Panc1 (cell line): Measurements from ENCODE around the gene DLG5. TPM values are rescaled to one million over a fixed set of nuclear protein-coding genes. Genes with fewer than 3 reads are reported as not detected.

ENCODE experiments used
- ATAC-seq: fragments of 200-7000 bp; cut with Tn5 transposase; 2 replicates; pipeline ENCODE4 v1.9.1; 2020; ENCODE audit warnings: mild to moderate bottlenecking, moderate library complexity
- BruUV-seq: library from RNA; stranded (reverse); fragments of 400-500 nt; replicated peaks from 2 replicates; lab custom pipeline; 2021; lab: Mats Ljungman, UMichigan
- CTCF ChIA-PET: fragments of 300-600 bp; sonication (Branson Sonifier 250); formaldehyde crosslinking; loops from one replicate; lab custom pipeline; 2022; ENCODE audit warnings: antibody characterized with exemption; lab: Charles Lee
- POLR2A ChIA-PET: fragments of 300-600 bp; sonication (Branson Sonifier 250); formaldehyde crosslinking; loops from one replicate; lab custom pipeline; 2022; ENCODE audit warnings: antibody characterized with exemption; lab: Charles Lee
- DNase-seq: peaks from one replicate; pipeline ENCODE4 v3.0.0-alpha.2; 2010; ENCODE audit warnings: low read depth, low spot score
- H3K27ac ChIP-seq: 2 replicates; pipeline ENCODE4 v1.5.1; 2011; ENCODE audit warnings: mild to moderate bottlenecking, low read length, inconsistent platforms
- H3K27me3 ChIP-seq: fragments of 200-500 bp; sonication (Bioruptor generic); 2 replicates; pipeline ENCODE4 v1.6.0; 2014; ENCODE audit warnings: low read length, inconsistent platforms; ENCODE audit not compliant: control insufficient read depth, insufficient read depth
- H3K36me3 ChIP-seq: fragments of 200-500 bp; sonication (Bioruptor generic); 2 replicates; pipeline ENCODE4 v1.5.1; 2014; ENCODE audit warnings: inconsistent platforms, mild to moderate bottlenecking, low read length, moderate library complexity; ENCODE audit not compliant: control insufficient read depth, insufficient read depth
- H3K4me1 ChIP-seq: 2 replicates; pipeline ENCODE4 v1.5.1; 2011; ENCODE audit warnings: inconsistent platforms, mild to moderate bottlenecking, low read length, moderate library complexity; ENCODE audit not compliant: control insufficient read depth, insufficient read depth
- H3K4me3 ChIP-seq, 2 experiments: 2 replicates each; pipeline ENCODE4 v1.5.1; 2011 to 2012; ENCODE audit warnings: low read depth in 2 of 2, low read length in 2 of 2, mild to moderate bottlenecking in 2 of 2, inconsistent platforms in 1 of 2, moderate library complexity in 1 of 2
- H3K9me3 ChIP-seq: fragments of 200-500 bp; sonication (Bioruptor generic); 2 replicates; pipeline ENCODE4 v1.5.1; 2014; ENCODE audit warnings: low read depth, mild to moderate bottlenecking, inconsistent platforms, low read length, moderate library complexity; ENCODE audit not compliant: control insufficient read depth, insufficient read depth
- CTCF ChIP-seq: fragments of 450-650 bp; IDR thresholded peaks from 2 replicates; pipeline ENCODE4 v1.5.1; 2017; ENCODE audit warnings: mild to moderate bottlenecking
- POLR2AphosphoS5 ChIP-seq: IDR thresholded peaks from 2 replicates; pipeline ENCODE4 v1.6.1; 2012; ENCODE audit warnings: mild to moderate bottlenecking, low read depth, low read length, moderate library complexity
- REST ChIP-seq, 2 experiments: IDR thresholded peaks; 2 replicates each; pipeline ENCODE4 v1.6.1; 2011 to 2012; ENCODE audit warnings: low read depth in 2 of 2, control low read depth in 1 of 2, low read length in 1 of 2, mild to moderate bottlenecking in 1 of 2, moderate library complexity in 1 of 2; ENCODE audit not compliant: insufficient read depth in 1 of 2
- SIN3A ChIP-seq: IDR thresholded peaks from 2 replicates; pipeline ENCODE4 v1.6.1; 2012; ENCODE audit warnings: low read depth, mild to moderate bottlenecking, low read length, moderate library complexity, borderline replicate concordance; ENCODE audit not compliant: insufficient read depth
- TCF7L2 ChIP-seq: IDR thresholded peaks from 2 replicates; pipeline ENCODE4 v1.6.1; 2011; ENCODE audit warnings: mild to moderate bottlenecking, low read depth, low read length, inconsistent platforms
- in situ Hi-C: cut with HindIII; loops from 2 replicates; pipeline ENCODE4 v1.10.0; 2016; ENCODE audit warnings: low sequenced_read_pairs, low pct_unique_long_range_greater_than_20kb
- intact Hi-C: fragments of 100-400 bp; cut with micrococcal nuclease; formaldehyde crosslinking; loops from one replicate; pipeline ENCODE4 v1.10.0; 2022; ENCODE audit not compliant: unreplicated experiment
- total RNA-seq: library from RNA; stranded (reverse); gene quantifications from one replicate; pipeline ENCODE4 v1.2.1, GENCODE V29; 2021; ENCODE audit not compliant: unreplicated experiment

The DLG5 gene
- total RNA-seq, 1 experiment from 2014 or later = 85.6 TPM

GRCh38 chr10:77810446-77811335 is 115.9 kb downstream of the DLG5 start:
- no peaks in the 10 kb centered on the region; the same call in 1 of the 2 replicates for H3K36me3 ChIP-seq
- no TSS peak for BruUV-seq
- no peaks in the 10 kb centered on the region for H3K27me3 ChIP-seq
- POLR2A ChIA-PET = no interaction called here
- intact Hi-C loops (no loop called here), in situ Hi-C loops (no loop called here)
- H3K9me3 ChIP-seq = no peaks in the 10 kb centered on the region
- no peak overlapping the region for H3K27ac ChIP-seq
- DNase-seq (no peak), ATAC-seq (0 out of 2 replicates have a peak, but pooled peaks have one; percentile 24)
- no peak overlapping the region for H3K4me3 ChIP-seq
- no peaks in the 10 kb centered on the region for H3K4me1 ChIP-seq
- TF ChIP-seq REST (IDR thresholded peaks at IDR 0.05; ENCODE audit: insufficient read depth in 1 of 2, low read depth in 2 of 2, low read length in 1 of 2) (no peak), SIN3A (no peak), TCF7L2 (no peak), POLR2AphosphoS5 (no peak), CTCF (no peak)
- CTCF ChIA-PET = no interaction called here

- intact Hi-C loops (no loop called here), in situ Hi-C loops (no loop called here)
- no peaks in the 10 kb centered on the region; the same call in 1 of the 2 replicates for H3K36me3 ChIP-seq
- CTCF ChIA-PET = no interaction called here
- POLR2A ChIA-PET = interaction anchor here (0.5 to 0.6 kb wide), 3 partner anchors 210 to 832 kb away, joined by 3 to 6 read pairs (median 3); no protein-coding TSS in a partner anchor
- H3K9me3 ChIP-seq = no peaks in the 10 kb centered on the region
- TF ChIP-seq CTCF = no peak
- no peak for TF ChIP-seq SIN3A
- no peak for TF ChIP-seq REST (IDR thresholded peaks at IDR 0.05; ENCODE audit: insufficient read depth in 1 of 2, low read depth in 2 of 2, low read length in 1 of 2)
- no peak for TF ChIP-seq TCF7L2
- no peak for TF ChIP-seq POLR2AphosphoS5
- H3K27me3 ChIP-seq = no peaks in the 10 kb centered on the region
- H3K4me1 ChIP-seq = no peaks in the 10 kb centered on the region
- ATAC-seq (no peak), DNase-seq (no peak)
- no peak overlapping the region for H3K27ac ChIP-seq
- no TSS peak for BruUV-seq
- no peak overlapping the region for H3K4me3 ChIP-seq
These were observed 117.2 kb downstream of the DLG5 start for GRCh38 chr10:77809336-77809735.
